H1 (cell line): ENCODE data around the gene ZNF830. TPM values are rescaled to one million over a fixed set of nuclear protein-coding genes. Genes with fewer than 3 reads are reported as not detected.

Experiments used
- CTCF ChIA-PET: fragments of 300-600 bp; sonication (Branson Sonifier 250); formaldehyde crosslinking; loops from one replicate; lab custom pipeline; 2021; ENCODE audit not compliant: partially characterized antibody; lab: Charles Lee
- POLR2A ChIA-PET: fragments of 300-600 bp; sonication (Branson Sonifier 250); formaldehyde crosslinking; loops from one replicate; lab custom pipeline; 2021; ENCODE audit warnings: inconsistent platforms; ENCODE audit not compliant: partially characterized antibody; lab: Charles Lee
- DNase-seq, 2 experiments: peaks; one replicate each; pipeline versions ENCODE4 v3.0.0 to v3.0.0-alpha.2; 2010 to 2022; ENCODE audit warnings: low spot score in 2 of 2, low read depth in 1 of 2, mixed read lengths in 1 of 2
- FAIRE-seq: peaks from 2 replicates; lab custom pipeline; 2011; peaks lifted over from hg19 to GRCh38; lab: Jason Lieb, UNC
- H2AFZ ChIP-seq: 2 replicates; pipeline ENCODE4 v1.8.1; 2012; ENCODE audit warnings: low read length, inconsistent platforms
- H2AK5ac ChIP-seq: 2 replicates; pipeline ENCODE4 v1.6.1; 2013; ENCODE audit warnings: low read depth, low read length
- H2BK120ac ChIP-seq: replicated peaks from 2 replicates; pipeline ENCODE3; 2013; ENCODE audit warnings: low read depth, low read length, inconsistent platforms
- H2BK12ac ChIP-seq: 2 replicates; pipeline ENCODE4 v1.6.1; 2013; ENCODE audit warnings: low read depth, low read length
- H2BK15ac ChIP-seq: 2 replicates; pipeline ENCODE4 v1.6.1; 2013; ENCODE audit warnings: low read length
- H2BK20ac ChIP-seq: 2 replicates; pipeline ENCODE4 v1.6.1; 2013; ENCODE audit warnings: low read length
- H2BK5ac ChIP-seq: 2 replicates; pipeline ENCODE4 v1.6.1; 2013; ENCODE audit warnings: low read depth, low read length
- H3K14ac ChIP-seq: 2 replicates; pipeline ENCODE4 v1.6.1; 2013; ENCODE audit warnings: inconsistent platforms; ENCODE audit not compliant: insufficient read length
- H3K18ac ChIP-seq: 2 replicates; pipeline ENCODE4 v1.6.1; 2013; ENCODE audit warnings: low read length; ENCODE audit errors: extremely low read depth
- H3K23ac ChIP-seq: 2 replicates; pipeline ENCODE4 v1.6.1; 2013; ENCODE audit warnings: inconsistent platforms; ENCODE audit not compliant: insufficient read length
- H3K23me2 ChIP-seq: 2 replicates; pipeline ENCODE4 v1.6.1; 2013; ENCODE audit warnings: low read depth, low read length
- H3K27ac ChIP-seq: 2 replicates; pipeline ENCODE4 v1.6.1; 2011; ENCODE audit warnings: low read depth, low read length, inconsistent platforms
- H3K27me3 ChIP-seq, 4 experiments: replicated peaks in 1 of 4; 1 replicate in 1 of 4; 2 replicates in 3 of 4; pipeline versions ENCODE4 v1.6.1 to v1.8.1; 2011 to 2013; ENCODE audit warnings: low read length in 3 of 4, mild to moderate bottlenecking in 3 of 4, inconsistent platforms in 2 of 4, mixed read lengths in 2 of 4, moderate library complexity in 1 of 4; ENCODE audit not compliant: control insufficient read depth in 3 of 4, insufficient read depth in 3 of 4; ENCODE audit errors: extremely low read depth in 1 of 4
- H3K36me3 ChIP-seq, 4 experiments: 2 replicates each; pipeline versions ENCODE4 v1.6.1 to v1.8.1; 2011 to 2013; ENCODE audit warnings: mild to moderate bottlenecking in 4 of 4, low read length in 3 of 4, moderate library complexity in 2 of 4, control low read depth in 1 of 4, inconsistent platforms in 1 of 4; ENCODE audit not compliant: insufficient read depth in 4 of 4, control insufficient read depth in 2 of 4
- H3K4ac ChIP-seq: replicated peaks from 2 replicates; pipeline ENCODE3; 2013; ENCODE audit warnings: low read length, low read depth, mixed read lengths, inconsistent platforms; ENCODE audit not compliant: insufficient read length
- H3K4me1 ChIP-seq, 4 experiments: replicated peaks in 1 of 4; 1 replicate in 1 of 4; 2 replicates in 3 of 4; pipeline versions ENCODE4 v1.6.1 to v1.8.1; 2011 to 2013; ENCODE audit warnings: low read length in 3 of 4, inconsistent platforms in 2 of 4, mixed read lengths in 1 of 4; ENCODE audit not compliant: insufficient read depth in 4 of 4, control insufficient read depth in 3 of 4
- H3K4me2 ChIP-seq, 2 experiments: 2 replicates each; pipeline versions ENCODE4 v1.6.1 to v1.8.1; 2011 to 2013; ENCODE audit warnings: low read depth in 2 of 2, low read length in 2 of 2, control low read depth in 1 of 2, inconsistent platforms in 1 of 2, mild to moderate bottlenecking in 1 of 2; ENCODE audit not compliant: insufficient read depth in 1 of 2
- H3K4me3 ChIP-seq, 4 experiments: fragments of 200-600, 300-600 bp in 1 of 4; sonication (generic), shearing (Covaris generic), sonication (Bioruptor Twin) in 1 of 4; 2 replicates each; pipeline versions ENCODE4 v1.5.1 to v1.8.1; 2011 to 2016; ENCODE audit warnings: low read length in 4 of 4, low read depth in 3 of 4, control low read depth in 2 of 4, inconsistent platforms in 2 of 4, mild to moderate bottlenecking in 2 of 4, mixed read lengths in 1 of 4, moderate library complexity in 1 of 4; ENCODE audit not compliant: insufficient read depth in 2 of 4; ENCODE audit errors: extremely low read depth in 1 of 4
- H3K56ac ChIP-seq: replicated peaks from 2 replicates; pipeline ENCODE3; 2013; ENCODE audit warnings: low read depth, mild to moderate bottlenecking, mixed read lengths, low read length, inconsistent platforms; ENCODE audit not compliant: insufficient read length
- H3K79me1 ChIP-seq: 2 replicates; pipeline ENCODE4 v1.6.1; 2013; ENCODE audit warnings: low read depth, low read length, control low read depth
- H3K79me2 ChIP-seq, 2 experiments: 2 replicates each; pipeline versions ENCODE4 v1.6.1 to v1.8.1; 2012 to 2013; ENCODE audit warnings: low read length in 2 of 2, mild to moderate bottlenecking in 2 of 2, inconsistent platforms in 1 of 2; ENCODE audit not compliant: insufficient read depth in 2 of 2, control insufficient read depth in 1 of 2
- H3K9ac ChIP-seq, 4 experiments: replicated peaks in 1 of 4; 1 replicate in 1 of 4; 2 replicates in 3 of 4; pipeline versions ENCODE4 v1.6.1 to v1.8.1; 2011 to 2013; ENCODE audit warnings: low read depth in 3 of 4, low read length in 3 of 4, control low read depth in 2 of 4, mild to moderate bottlenecking in 2 of 4, moderate library complexity in 2 of 4, inconsistent platforms in 1 of 4; ENCODE audit errors: extremely low read depth in 1 of 4
- H3K9me3 ChIP-seq, 2 experiments: 2 replicates each; pipeline versions ENCODE4 v1.6.1 to v1.8.1; 2012 to 2013; ENCODE audit warnings: mild to moderate bottlenecking in 2 of 2, moderate library complexity in 2 of 2, control low read depth in 1 of 2, inconsistent platforms in 1 of 2, low read depth in 1 of 2, low read length in 1 of 2, mixed read lengths in 1 of 2; ENCODE audit not compliant: insufficient read depth in 2 of 2
- H4K20me1 ChIP-seq, 2 experiments: replicated peaks in 1 of 2; 2 replicates each; pipeline versions ENCODE3 to v1.8.1; 2011 to 2013; ENCODE audit warnings: inconsistent platforms in 2 of 2, low read length in 2 of 2, mild to moderate bottlenecking in 1 of 2; ENCODE audit not compliant: insufficient read depth in 2 of 2, control insufficient read depth in 1 of 2
- H4K5ac ChIP-seq: 2 replicates; pipeline ENCODE4 v1.6.1; 2013; ENCODE audit warnings: low read length, low read depth, mixed read lengths, inconsistent platforms; ENCODE audit not compliant: insufficient read length
- H4K8ac ChIP-seq: 2 replicates; pipeline ENCODE4 v1.8.0; 2013; ENCODE audit warnings: mild to moderate bottlenecking, moderate library complexity, low read length, inconsistent platforms; ENCODE audit not compliant: insufficient read depth; ENCODE audit errors: extremely low read depth
- H4K91ac ChIP-seq: replicated peaks from 2 replicates; pipeline ENCODE3; 2013; ENCODE audit warnings: low read length, mixed read lengths, inconsistent platforms; ENCODE audit not compliant: insufficient read length
- BACH1 ChIP-seq: IDR thresholded peaks from 2 replicates; pipeline ENCODE4 v1.6.1; 2012; ENCODE audit warnings: low read length, improper control_type of control experiment
- CTBP2 ChIP-seq: IDR thresholded peaks from 2 replicates; pipeline ENCODE4 v1.7.0; 2011; ENCODE audit warnings: borderline replicate concordance, mild to moderate bottlenecking, moderate library complexity, mixed read lengths, low read length; ENCODE audit not compliant: insufficient read depth, insufficient read length
- FOSL1 ChIP-seq: IDR thresholded peaks from 2 replicates; pipeline ENCODE4 v1.6.1; 2011; ENCODE audit warnings: mild to moderate bottlenecking, low read depth, low read length, moderate library complexity; ENCODE audit not compliant: insufficient read depth
- NRF1 ChIP-seq: IDR thresholded peaks from 2 replicates; pipeline ENCODE4 v1.6.1; 2011; ENCODE audit warnings: mild to moderate bottlenecking, low read depth, low read length, improper control_type of control experiment
- POLR2A ChIP-seq, 2 experiments: IDR thresholded peaks; 1 replicate in 1 of 2; 2 replicates in 1 of 2; pipeline ENCODE4 v1.6.1; 2011; ENCODE audit warnings: low read depth in 2 of 2, low read length in 2 of 2, mild to moderate bottlenecking in 2 of 2; ENCODE audit errors: control extremely low read depth in 1 of 2
- RFX5 ChIP-seq: IDR thresholded peaks from 2 replicates; pipeline ENCODE4 v1.6.1; 2011; ENCODE audit warnings: low read depth, low read length, improper control_type of control experiment, borderline replicate concordance
- SIN3A ChIP-seq, 2 experiments: IDR thresholded peaks in 1 of 2; conservative IDR thresholded peaks in 1 of 2; 2 replicates each; pipeline ENCODE4 v1.6.1; 2011 to 2012; ENCODE audit warnings: low read length in 2 of 2, improper control_type of control experiment in 1 of 2, low read depth in 1 of 2, mild to moderate bottlenecking in 1 of 2
- TEAD4 ChIP-seq: IDR thresholded peaks from 2 replicates; pipeline ENCODE4 v1.6.1; 2012; ENCODE audit warnings: low read depth, low read length, inconsistent platforms, mixed read lengths
- WGBS, 2 experiments: shearing (Covaris generic) in 1 of 2; methylation state at CpG; one replicate each; pipeline versions ENCODE4 v1.1.6 to v1.1.7; 2013 to 2015; ENCODE audit warnings: low lambda C conversion rate in 2 of 2, mixed read lengths in 2 of 2, inconsistent platforms in 1 of 2, low coverage in 1 of 2, missing lambda C conversion rate in 1 of 2; ENCODE audit not compliant: insufficient replicate concordance in 2 of 2, insufficient coverage in 1 of 2, insufficient read length in 1 of 2; ENCODE audit errors: extremely low coverage in 1 of 2, missing lambda C conversion rate in 1 of 2; 5-methylcytosine and 5-hydroxymethylcytosine counted together
- polyA plus RNA-seq, 7 experiments: library from polyadenylated mRNA; depleted of rRNA in 3 of 7; stranded (reverse) in 5 of 7; unstranded in 2 of 7; fragments of >200 nt in 5 of 7; fragments of 200-250 nt in 2 of 7; gene quantifications; 1 replicate in 5 of 7; 2 replicates in 1 of 7; 4 replicates in 1 of 7; pipeline versions ENCODE4 v1.2.1 to v1.2.3, GENCODE V29; 2011 to 2013; ENCODE audit warnings: missing spikeins in 2 of 7, mixed read lengths in 2 of 7
- total RNA-seq: library from RNA; stranded (reverse); fragmentation: NEBNext Ultra II Directional; extraction: Animal tissue kit (Norgen Biotek cat#: 25700); gene quantifications from 2 replicates; pipeline ENCODE4 v1.2.1, GENCODE V29; 2021
- TF ChIP-seq, protein P1 (sequence below), 3 experiments: IDR thresholded peaks; 1 replicate in 2 of 3; 2 replicates in 1 of 3; pipeline versions ENCODE4 v1.5.1 to v1.6.1; 2011; ENCODE audit warnings: low read length in 3 of 3, mild to moderate bottlenecking in 3 of 3, inconsistent platforms in 2 of 3, low read depth in 1 of 3, moderate library complexity in 1 of 3; ENCODE audit not compliant: insufficient read depth in 1 of 3; ENCODE audit errors: control extremely low read depth in 1 of 3

Gene ZNF830
- total and polyA plus RNA-seq, 2 of the 8 experiments (the other 6 are each of a cell fraction or from before 2014, with no cell fraction given) = 4.2 to 19.9 TPM

DNA sequence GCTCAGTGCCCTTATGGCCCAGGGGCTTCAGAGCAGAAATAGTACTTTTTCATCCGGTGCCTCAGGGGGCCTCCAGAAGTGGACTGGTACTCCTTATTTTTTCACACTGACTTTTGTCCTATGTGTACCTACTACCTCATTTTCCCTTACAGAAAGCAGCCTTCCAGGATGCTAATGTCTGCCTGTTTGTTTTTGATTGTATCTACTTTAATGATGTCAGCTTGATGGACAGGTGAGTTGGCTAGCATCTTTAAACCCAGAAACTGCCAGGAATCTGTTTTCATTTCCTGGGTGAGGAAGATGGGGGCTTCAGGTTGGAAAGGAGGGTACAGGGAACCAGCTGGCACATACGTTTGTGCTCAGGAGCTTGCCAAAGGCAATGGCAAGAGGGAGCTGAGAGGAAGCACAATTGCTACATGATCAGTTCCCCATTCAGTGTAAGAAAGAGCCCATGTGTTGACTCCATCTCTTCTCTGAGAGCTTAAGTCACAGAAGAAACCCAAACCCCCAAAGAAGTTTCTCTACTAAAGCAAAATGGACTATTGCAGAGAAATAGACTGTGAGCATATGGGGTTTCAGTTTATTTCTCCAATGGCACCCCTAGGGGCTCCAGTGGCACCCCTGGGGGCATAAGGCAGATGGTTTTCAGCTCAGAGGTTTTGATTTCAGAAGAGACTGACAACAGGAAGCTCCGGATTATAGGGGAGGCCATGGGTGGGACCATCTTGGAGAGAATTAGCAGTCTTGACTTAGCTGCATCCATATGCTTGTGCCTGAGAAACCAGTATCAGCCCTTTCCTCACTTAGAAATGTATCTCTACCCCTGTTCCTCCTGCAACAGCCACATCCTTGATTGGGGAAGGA lies 35.3 kb downstream of the ZNF830 start:
- FAIRE-seq (no peak), DNase-seq (no peak)
- Histone ChIP-seq H3K27ac (no peak overlapping the region), H3K4me3 (no peak overlapping the region), H3K36me3 (peaks cover 59 to 89% (median 85%) of the 10 kb centered on the region in 4 experiments), H3K23ac (no peak overlapping the region), H2BK5ac (no peak overlapping the region), H2AFZ (no peak overlapping the region), H3K4me2 (no peak overlapping the region), H4K91ac (no peak overlapping the region), H3K27me3 (no peaks in the 10 kb centered on the region), H2BK12ac (no peak overlapping the region), H3K18ac (no peak overlapping the region), H3K4ac (no peak overlapping the region), H2BK20ac (no peak overlapping the region), H4K5ac (no peak overlapping the region), H3K4me1 (no peaks in the 10 kb centered on the region), H3K79me2 (no peaks in the 10 kb centered on the region), H3K9me3 (no peaks in the 10 kb centered on the region), H2BK120ac (no peak overlapping the region), H3K79me1 (no peaks in the 10 kb centered on the region), H3K9ac (no peak overlapping the region), H2AK5ac (no peak overlapping the region), H3K14ac (no peak overlapping the region), H2BK15ac (no peak overlapping the region), H3K23me2 (no peaks in the 10 kb centered on the region), H4K20me1 (peaks cover 8 to 11% of the 10 kb centered on the region in 2 experiments), H3K56ac (no peak overlapping the region), H4K8ac (no peak overlapping the region)
- ChIA-PET CTCF (interaction anchor here (0.6 to 5.2 kb wide), 11 partner anchors 8 to 130 kb away, joined by 3 to 43 read pairs (median 4); partner anchors contain the start of gene RAD51D), POLR2A (interaction anchor here (1.2 to 1.5 kb wide), 5 partner anchors 9 to 133 kb away, joined by 3 to 6 read pairs (median 4); no protein-coding TSS in a partner anchor)
- 93% methylated on average over 3 of the region's 3 CpGs; no CpG with 5 or more reads in 1 of the 2 experiments for WGBS, 2 experiments
- TF ChIP-seq, protein P1, sequence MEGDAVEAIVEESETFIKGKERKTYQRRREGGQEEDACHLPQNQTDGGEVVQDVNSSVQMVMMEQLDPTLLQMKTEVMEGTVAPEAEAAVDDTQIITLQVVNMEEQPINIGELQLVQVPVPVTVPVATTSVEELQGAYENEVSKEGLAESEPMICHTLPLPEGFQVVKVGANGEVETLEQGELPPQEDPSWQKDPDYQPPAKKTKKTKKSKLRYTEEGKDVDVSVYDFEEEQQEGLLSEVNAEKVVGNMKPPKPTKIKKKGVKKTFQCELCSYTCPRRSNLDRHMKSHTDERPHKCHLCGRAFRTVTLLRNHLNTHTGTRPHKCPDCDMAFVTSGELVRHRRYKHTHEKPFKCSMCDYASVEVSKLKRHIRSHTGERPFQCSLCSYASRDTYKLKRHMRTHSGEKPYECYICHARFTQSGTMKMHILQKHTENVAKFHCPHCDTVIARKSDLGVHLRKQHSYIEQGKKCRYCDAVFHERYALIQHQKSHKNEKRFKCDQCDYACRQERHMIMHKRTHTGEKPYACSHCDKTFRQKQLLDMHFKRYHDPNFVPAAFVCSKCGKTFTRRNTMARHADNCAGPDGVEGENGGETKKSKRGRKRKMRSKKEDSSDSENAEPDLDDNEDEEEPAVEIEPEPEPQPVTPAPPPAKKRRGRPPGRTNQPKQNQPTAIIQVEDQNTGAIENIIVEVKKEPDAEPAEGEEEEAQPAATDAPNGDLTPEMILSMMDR (IDR thresholded peaks at IDR 0.05; ENCODE audit: control extremely low read depth in 1 of 3, insufficient read depth in 1 of 3, low read depth in 1 of 3, low read length in 3 of 3) = no peak
- TF ChIP-seq RFX5 (no peak), BACH1 (no peak), SIN3A (conservative IDR thresholded peaks at IDR 0.05 in 1 of 2, IDR thresholded peaks at IDR 0.05 in 1 of 2; ENCODE audit: low read depth in 1 of 2, low read length in 2 of 2) (no peak), TEAD4 (no peak), POLR2A (IDR thresholded peaks at IDR 0.05; ENCODE audit: control extremely low read depth in 1 of 2, low read depth in 2 of 2, low read length in 2 of 2) (no peak), NRF1 (no peak), CTBP2 (no peak), FOSL1 (no peak)
